Activated CD4-positive, alpha-beta memory T cell treated with anti-CD3 and anti-CD28 coated beads for 36 hours (primary cell): ENCODE measurements around the gene DPYD. TPM values are rescaled to one million over a fixed set of nuclear protein-coding genes. Genes with fewer than 3 reads are reported as not detected.

Experiments
- CTCF ChIA-PET: fragments of 350-600 bp; sonication (Branson Sonifier 250); formaldehyde crosslinking; loops from one replicate; lab custom pipeline; 2021; ENCODE audit warnings: antibody characterized with exemption, inconsistent platforms; lab: Charles Lee
- POLR2A ChIA-PET: fragments of 350-600 bp; sonication (Branson Sonifier 250); formaldehyde crosslinking; loops from one replicate; lab custom pipeline; 2021; ENCODE audit warnings: antibody characterized with exemption; lab: Charles Lee
- DNase-seq: peaks from one replicate; pipeline ENCODE4 v3.0.0-alpha.2; 2020
- H3K27ac Mint-ChIP-seq: one replicate; pipeline ENCODE4 v1.8.0; 2021; ENCODE audit warnings: mixed read lengths
- H3K27me3 Mint-ChIP-seq: one replicate; pipeline ENCODE4 v1.8.0; 2021; ENCODE audit warnings: mixed read lengths
- H3K36me3 Mint-ChIP-seq: one replicate; pipeline ENCODE4 v1.8.0; 2021; ENCODE audit warnings: mixed read lengths
- H3K4me1 Mint-ChIP-seq: one replicate; pipeline ENCODE4 v1.8.0; 2021; ENCODE audit warnings: low read depth, mixed read lengths
- H3K4me3 Mint-ChIP-seq: one replicate; pipeline ENCODE4 v1.8.0; 2021; ENCODE audit warnings: mild to moderate bottlenecking, mixed read lengths
- H3K9me3 Mint-ChIP-seq: one replicate; pipeline ENCODE4 v1.8.0; 2021; ENCODE audit warnings: mixed read lengths
- intact Hi-C: fragments of 100-400 bp; cut with micrococcal nuclease; formaldehyde crosslinking; loops from one replicate; pipeline ENCODE4 v1.15.1; 2023
- total RNA-seq, 2 experiments: library from RNA; stranded (reverse); gene quantifications; one replicate each; pipeline ENCODE4 v1.2.3, GENCODE V29; 2021

The DPYD gene
- total RNA-seq, 2 experiments from 2014 or later = 11.8 to 12.2 TPM

DNA sequence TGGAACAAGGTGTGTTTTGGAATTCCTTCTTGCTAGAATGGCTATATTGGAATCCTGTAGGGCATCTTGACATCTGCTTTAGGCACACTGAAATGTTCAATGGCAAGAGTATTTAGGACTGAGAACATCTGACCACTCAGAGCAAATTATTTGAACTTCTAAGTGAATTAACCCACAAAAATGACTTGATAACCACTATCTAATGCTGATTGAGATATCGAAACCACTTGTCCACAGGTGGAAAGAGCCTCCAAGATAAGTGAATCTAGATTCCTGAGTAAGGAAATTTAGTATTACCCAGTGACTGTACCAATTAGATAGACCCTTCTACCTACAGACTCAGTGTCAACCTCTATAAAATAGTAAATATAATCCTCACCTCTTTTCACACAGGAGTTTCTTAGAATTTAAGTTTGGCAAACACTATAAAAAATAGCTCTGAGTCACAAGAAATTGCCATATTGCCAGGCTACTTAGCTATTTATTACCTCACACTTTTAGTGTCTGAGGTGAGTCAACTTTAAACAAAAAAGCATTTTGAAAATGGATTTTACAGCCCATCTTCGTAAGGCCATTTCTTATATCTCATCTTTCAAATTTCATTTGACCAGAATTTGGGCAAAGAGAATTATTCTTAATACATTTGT lies 777.5 kb downstream of the DPYD start:
- Mint-ChIP-seq H3K4me3 (no peak overlapping the region), H3K9me3 (no peaks in the 10 kb centered on the region), H3K36me3 (peaks cover 4% of the 10 kb centered on the region), H3K27ac (no peak overlapping the region), H3K27me3 (no peaks in the 10 kb centered on the region), H3K4me1 (no peaks in the 10 kb centered on the region)
- POLR2A ChIA-PET = no interaction called here
- intact Hi-C loops = no loop called here
- no peak for DNase-seq
- CTCF ChIA-PET = no interaction called here

GRCh38 chr1:97140611-97141010 lies 780.2 kb downstream of the DPYD start:
- CTCF ChIA-PET = no interaction called here
- Mint-ChIP-seq H3K4me3 (no peak overlapping the region), H3K4me1 (no peaks in the 10 kb centered on the region), H3K36me3 (peaks cover 3% of the 10 kb centered on the region), H3K9me3 (no peaks in the 10 kb centered on the region), H3K27me3 (no peaks in the 10 kb centered on the region), H3K27ac (no peak overlapping the region)
- POLR2A ChIA-PET = no interaction called here
- intact Hi-C loops = no loop called here
- DNase-seq = no peak

DNA sequence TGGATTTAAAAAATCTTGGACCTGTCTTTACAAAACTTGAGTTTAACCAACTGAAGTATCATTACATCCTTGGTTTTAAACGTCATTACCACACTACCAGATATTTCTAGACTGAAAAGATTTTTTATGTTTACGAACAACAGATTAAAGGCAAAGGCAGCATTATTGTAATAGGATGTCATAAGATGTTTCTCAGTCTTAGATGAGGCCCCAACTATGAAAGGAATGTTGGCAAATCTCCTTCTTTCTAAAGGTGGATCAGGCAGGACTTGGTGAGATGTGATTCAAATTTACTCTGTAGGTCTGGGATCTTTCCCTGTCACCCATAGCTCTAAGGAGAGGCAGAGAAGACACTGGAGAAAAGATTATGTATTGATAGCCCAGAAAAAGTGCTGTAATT lies 781.3 kb downstream of the DPYD start:
- Mint-ChIP-seq H3K27ac (no peak overlapping the region), H3K36me3 (peaks cover 3% of the 10 kb centered on the region), H3K4me3 (no peak overlapping the region), H3K9me3 (no peaks in the 10 kb centered on the region), H3K4me1 (no peaks in the 10 kb centered on the region), H3K27me3 (no peaks in the 10 kb centered on the region)
- DNase-seq = no peak
- intact Hi-C loops = no loop called here
- POLR2A ChIA-PET = no interaction called here
- CTCF ChIA-PET = interaction anchor here (0.8 to 2.2 kb wide), 6 partner anchors 9 to 912 kb away, joined by 3 to 12 read pairs (median 4); no protein-coding TSS in a partner anchor

GRCh38 chr1:97138515-97139032 lies 782.3 kb downstream of the DPYD start:
- ChIA-PET POLR2A (no interaction called here), CTCF (interaction anchor here (0.8 to 2.2 kb wide), 13 partner anchors 10 to 916 kb away, joined by 3 to 12 read pairs (median 4); no protein-coding TSS in a partner anchor)
- Mint-ChIP-seq H3K9me3 (no peaks in the 10 kb centered on the region), H3K36me3 (peaks cover 5% of the 10 kb centered on the region), H3K4me3 (no peak overlapping the region), H3K27me3 (no peaks in the 10 kb centered on the region), H3K4me1 (no peaks in the 10 kb centered on the region), H3K27ac (no peak overlapping the region)
- intact Hi-C loops = loop anchor here (1.0 kb wide), 2 partner anchors 682 to 913 kb away; no protein-coding TSS in a partner anchor
- DNase-seq = no peak

GRCh38 chr1:97137862-97138514 lies 782.8 kb downstream of the DPYD start:
- peaks cover 5% of the 10 kb centered on the region for H3K36me3 Mint-ChIP-seq
- H3K4me1 Mint-ChIP-seq = no peaks in the 10 kb centered on the region
- CTCF ChIA-PET = interaction anchor here (0.8 to 2.2 kb wide), 12 partner anchors 10 to 917 kb away, joined by 3 to 12 read pairs (median 4); no protein-coding TSS in a partner anchor
- H3K4me3 Mint-ChIP-seq = no peak overlapping the region
- no peaks in the 10 kb centered on the region for H3K9me3 Mint-ChIP-seq
- DNase-seq = no peak
- intact Hi-C loops = loop anchor here (1.0 kb wide), 2 partner anchors 682 to 913 kb away; no protein-coding TSS in a partner anchor
- H3K27ac Mint-ChIP-seq = no peak overlapping the region
- POLR2A ChIA-PET = no interaction called here
- no peaks in the 10 kb centered on the region for H3K27me3 Mint-ChIP-seq

DNA sequence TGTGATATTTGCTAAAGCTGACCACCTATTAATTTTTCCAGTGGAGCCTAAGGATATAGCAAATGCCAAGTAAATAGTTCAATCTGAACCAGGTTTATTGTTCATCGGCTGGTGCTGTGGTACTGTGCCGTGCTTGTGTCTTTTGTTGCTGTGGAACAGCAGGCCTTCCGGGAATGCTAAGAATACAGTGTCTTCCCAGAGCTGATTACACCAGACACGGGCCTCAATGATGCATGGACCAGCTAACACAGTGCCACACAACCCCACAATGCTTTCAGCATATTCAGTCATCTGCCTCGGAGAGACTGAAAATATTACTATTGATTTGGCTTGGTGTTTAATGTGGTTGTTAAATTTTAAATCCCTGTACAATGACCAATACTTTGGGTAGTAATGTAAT lies 783.8 kb downstream of the DPYD start:
- Mint-ChIP-seq H3K9me3 (no peaks in the 10 kb centered on the region), H3K4me1 (no peaks in the 10 kb centered on the region), H3K27ac (no peak overlapping the region), H3K27me3 (no peaks in the 10 kb centered on the region), H3K4me3 (no peak overlapping the region), H3K36me3 (peaks cover 5% of the 10 kb centered on the region)
- intact Hi-C loops = no loop called here
- POLR2A ChIA-PET = no interaction called here
- CTCF ChIA-PET = no interaction called here
- no peak for DNase-seq

- Mint-ChIP-seq H3K36me3 (peaks cover 6% of the 10 kb centered on the region), H3K9me3 (no peaks in the 10 kb centered on the region), H3K4me1 (no peaks in the 10 kb centered on the region), H3K27ac (no peak overlapping the region), H3K27me3 (no peaks in the 10 kb centered on the region), H3K4me3 (no peak overlapping the region)
- intact Hi-C loops = no loop called here
- DNase-seq = no peak
- ChIA-PET CTCF (no interaction called here), POLR2A (no interaction called here)
Measured at GRCh38 chr1:97135972-97136371, 784.9 kb downstream of the DPYD start.

DNA sequence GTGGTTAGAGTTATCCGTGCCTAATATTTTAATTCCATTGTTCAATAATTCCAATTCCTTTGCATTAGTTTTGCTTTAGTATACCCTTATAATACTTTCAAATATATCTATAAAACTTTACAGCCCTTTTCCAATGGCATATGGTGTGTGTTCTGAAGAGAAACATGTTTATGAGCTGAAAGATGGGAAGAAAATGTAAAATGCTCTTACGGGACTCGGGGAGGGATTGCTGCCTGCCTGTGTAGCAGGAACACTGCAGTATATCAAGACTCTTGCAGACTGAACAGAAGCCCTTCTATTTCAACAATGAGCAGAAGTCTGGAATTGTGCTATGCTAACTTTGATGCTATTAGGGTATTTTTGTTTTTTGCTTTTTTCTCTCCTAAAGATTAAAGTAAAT lies 792.4 kb downstream of the DPYD start:
- ChIA-PET CTCF (no interaction called here), POLR2A (no interaction called here)
- no peaks in the 10 kb centered on the region for H3K9me3 Mint-ChIP-seq
- no peak overlapping the region for H3K4me3 Mint-ChIP-seq
- peaks cover 4% of the 10 kb centered on the region for H3K36me3 Mint-ChIP-seq
- no peaks in the 10 kb centered on the region for H3K27me3 Mint-ChIP-seq
- H3K27ac Mint-ChIP-seq = no peak overlapping the region
- no peak for DNase-seq
- no peaks in the 10 kb centered on the region for H3K4me1 Mint-ChIP-seq
- intact Hi-C loops = no loop called here

DNA sequence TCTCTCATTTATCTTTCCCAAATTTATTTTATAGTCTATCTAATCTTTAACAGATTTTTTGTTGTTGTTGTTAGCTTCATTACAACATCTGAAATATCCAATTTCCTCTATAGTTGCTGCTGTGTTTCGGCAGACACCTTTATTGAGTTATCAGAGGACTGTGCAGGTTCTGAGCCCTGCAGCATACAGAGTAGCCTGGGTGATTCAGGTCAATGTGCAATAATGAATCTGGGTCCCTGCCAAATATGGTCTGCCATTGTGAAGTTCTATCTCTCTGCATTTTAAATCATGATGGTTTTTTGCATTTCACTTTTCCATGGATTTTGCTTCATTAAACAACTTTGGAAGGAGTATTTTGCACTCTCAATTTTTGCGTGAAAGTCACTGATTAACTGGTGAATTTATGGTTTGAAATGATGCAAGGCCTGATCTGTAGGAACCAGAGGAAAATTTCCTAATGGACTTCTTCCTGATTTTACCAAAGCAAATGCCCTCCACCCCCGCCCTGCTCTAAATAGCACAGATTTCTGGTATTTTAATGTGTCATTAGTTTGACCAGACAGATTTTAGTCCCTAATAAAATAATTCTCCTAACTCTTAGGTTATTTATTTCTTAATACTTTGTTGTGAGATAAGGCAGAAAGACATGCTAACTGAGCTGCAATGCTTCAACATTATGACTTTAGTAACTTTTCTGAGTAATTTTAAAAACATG lies 797.0 kb downstream of the DPYD start:
- Mint-ChIP-seq H3K36me3 (peaks cover 9% of the 10 kb centered on the region), H3K4me1 (no peaks in the 10 kb centered on the region), H3K27ac (no peak overlapping the region), H3K27me3 (no peaks in the 10 kb centered on the region), H3K4me3 (no peak overlapping the region), H3K9me3 (no peaks in the 10 kb centered on the region)
- POLR2A ChIA-PET = no interaction called here
- no peak for DNase-seq
- intact Hi-C loops = no loop called here
- CTCF ChIA-PET = no interaction called here

- CTCF ChIA-PET = no interaction called here
Measured at GRCh38 chr1:97120806-97121205, 800.0 kb downstream of the DPYD start.

DNA sequence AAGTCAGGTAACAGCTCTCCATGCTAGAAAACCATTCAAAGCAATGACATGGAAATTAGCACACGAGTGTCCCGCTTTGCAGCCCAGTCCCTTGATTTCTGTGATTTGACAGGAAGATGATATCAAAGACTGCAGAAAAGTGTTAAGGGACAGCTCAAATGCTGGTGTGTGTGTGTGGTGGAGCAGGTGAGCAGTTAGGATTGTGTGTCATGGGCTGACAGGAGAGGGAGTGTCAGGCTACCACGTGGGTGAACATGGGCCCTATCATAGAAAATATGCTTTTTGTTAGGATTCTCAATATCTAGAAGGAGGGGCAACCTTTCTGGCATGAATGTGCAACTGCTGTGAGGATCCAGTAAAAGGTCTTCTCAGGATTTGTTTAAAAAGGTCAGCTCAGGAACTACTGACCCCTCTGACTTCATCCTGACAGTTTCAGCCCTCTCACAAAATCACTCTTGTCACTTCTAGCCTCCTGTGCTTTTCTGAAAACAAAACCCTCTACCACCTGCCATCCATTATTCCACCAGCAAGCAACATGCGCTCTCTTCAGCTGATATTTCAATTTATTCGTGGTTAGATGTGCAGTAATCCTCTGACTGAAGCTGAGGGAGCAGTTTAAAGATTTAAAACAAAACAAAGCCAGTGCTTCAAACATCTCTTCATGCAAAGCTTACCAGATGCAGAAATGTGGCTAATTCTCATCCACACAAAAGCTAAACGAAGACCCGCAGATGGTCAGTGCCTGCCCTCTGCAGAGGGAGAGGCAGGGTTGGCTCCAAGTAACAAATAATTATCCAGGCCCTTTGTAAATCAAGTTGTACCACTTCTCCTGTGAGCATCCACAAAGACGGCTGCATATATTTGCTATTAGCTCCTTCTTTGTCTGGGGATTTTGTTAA lies 801.3 kb downstream of the DPYD start:
- H3K4me3 Mint-ChIP-seq = no peak overlapping the region
- no peak overlapping the region for H3K27ac Mint-ChIP-seq
- H3K9me3 Mint-ChIP-seq = no peaks in the 10 kb centered on the region
- no peaks in the 10 kb centered on the region for H3K4me1 Mint-ChIP-seq
- POLR2A ChIA-PET = no interaction called here
- H3K36me3 Mint-ChIP-seq = peaks cover 16% of the 10 kb centered on the region
- no peak for DNase-seq
- CTCF ChIA-PET = no interaction called here
- H3K27me3 Mint-ChIP-seq = no peaks in the 10 kb centered on the region
- intact Hi-C loops = no loop called here

More at GRCh38 chr1:97120806-97121205, 800.0 kb downstream of the DPYD start:
- intact Hi-C loops = no loop called here
- H3K9me3 Mint-ChIP-seq = no peaks in the 10 kb centered on the region
- no peak overlapping the region for H3K27ac Mint-ChIP-seq
- H3K27me3 Mint-ChIP-seq = no peaks in the 10 kb centered on the region
- POLR2A ChIA-PET = no interaction called here
- no peak for DNase-seq
- H3K36me3 Mint-ChIP-seq = peaks cover 14% of the 10 kb centered on the region
- no peaks in the 10 kb centered on the region for H3K4me1 Mint-ChIP-seq
- no peak overlapping the region for H3K4me3 Mint-ChIP-seq
